HG02678 (cell line): Measurements from ENCODE around the gene CHTF18.
A peak's percentile ranks its signal among the peaks of the same experiment; 100 is the strongest.
"Not testable (repeated sequence)": the region's sequence is repeated elsewhere in the genome, so short reads cannot be mapped to it uniquely, and the experiment has no call there.

Experiments
- ATAC-seq: cut with Tn5 transposase; IDR thresholded peaks from one replicate; pipeline ENCODE4 v1.9.1; 2021; ENCODE audit warnings: mild to moderate bottlenecking, moderate library complexity; ENCODE audit not compliant: unreplicated experiment

Gene CHTF18

GRCh38 chr16:788399-789126 is at the start of gene CHTF18:
TSS of gene CHTF18 (plus strand) at chr16:788620. CDS start at chr16:788685, 65 bp downstream.
- peak; percentile 78 for ATAC-seq

GRCh38 chr16:739560-740458 is 48.6 kb upstream of the CHTF18 start:
- no peak for ATAC-seq

DNA sequence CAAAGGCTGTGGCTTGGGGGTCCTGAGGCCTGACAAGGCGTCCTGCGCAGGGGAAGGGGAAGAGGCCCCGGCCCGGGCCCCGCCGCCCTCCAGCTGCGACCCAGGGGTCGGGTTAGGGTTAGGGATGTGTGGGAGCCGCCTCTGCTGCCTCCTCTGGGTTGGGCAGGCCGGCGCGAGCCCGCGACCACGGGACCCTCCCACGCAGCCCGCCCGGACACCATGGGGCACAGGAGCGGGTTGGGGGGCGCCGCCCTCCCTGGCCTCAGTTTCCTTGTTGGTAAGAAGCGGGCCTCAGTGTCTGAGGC is 48.0 kb upstream of the CHTF18 start:
- no peak for ATAC-seq

GRCh38 chr16:740764-741505 is 47.5 kb upstream of the CHTF18 start, which contains the start of gene CIAO3:
TSS of gene CIAO3 (minus strand) at chr16:740997. CDS start at chr16:740985, 12 bp downstream.
- peak; percentile 82 for ATAC-seq

GRCh38 chr16:741986-742629 is 46.3 kb upstream of the CHTF18 start:
- ATAC-seq: no peak

GRCh38 chr16:742894-743293 is 45.5 kb upstream of the CHTF18 start:
- ATAC-seq: not testable (repeated sequence)

GRCh38 chr16:743794-744500 is 44.5 kb upstream of the CHTF18 start:
- no peak for ATAC-seq

DNA sequence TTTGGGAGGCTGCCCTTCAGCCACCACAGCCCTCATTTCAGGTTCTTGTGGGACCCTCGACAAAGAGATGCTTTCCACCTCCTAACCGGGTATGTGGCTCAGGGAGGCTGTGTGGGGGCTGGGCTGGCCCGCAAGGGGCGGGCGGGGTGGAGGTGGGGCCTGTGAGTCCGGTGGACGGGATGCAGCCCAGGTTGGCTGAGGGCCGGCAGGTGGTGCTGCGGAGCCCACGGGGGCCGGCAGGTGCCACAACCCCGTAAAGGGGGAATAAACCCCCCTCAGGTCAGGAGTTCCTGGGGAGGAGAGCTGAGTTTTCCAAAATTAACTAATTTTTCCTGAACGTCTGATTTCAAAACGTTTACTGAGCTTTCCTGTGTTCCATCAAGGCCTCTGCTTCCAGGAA is 42.7 kb upstream of the CHTF18 start:
- ATAC-seq: no peak

DNA sequence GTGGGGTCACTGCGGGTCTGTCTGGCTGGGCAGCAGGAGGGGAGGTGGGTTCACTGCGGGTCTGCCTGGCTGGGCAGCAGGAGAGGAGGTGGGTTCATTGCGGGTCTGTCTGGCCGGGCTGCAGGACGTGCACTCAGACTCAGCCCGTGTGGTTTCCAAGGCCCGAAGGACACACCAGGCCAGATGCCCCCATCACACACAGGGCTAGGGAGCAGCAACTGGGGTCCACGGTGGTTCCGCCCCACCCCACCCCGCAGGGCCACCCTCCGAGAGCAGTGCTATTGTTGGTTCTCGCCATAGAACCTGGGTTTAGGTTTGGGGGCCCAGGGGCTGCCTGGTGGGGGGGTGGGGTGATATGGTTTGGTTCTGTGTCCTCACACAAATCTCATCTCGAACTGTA is 41.8 kb upstream of the CHTF18 start:
- ATAC-seq: no peak

GRCh38 chr16:747978-748746 is 40.3 kb upstream of the CHTF18 start:
- ATAC-seq: no peak

DNA sequence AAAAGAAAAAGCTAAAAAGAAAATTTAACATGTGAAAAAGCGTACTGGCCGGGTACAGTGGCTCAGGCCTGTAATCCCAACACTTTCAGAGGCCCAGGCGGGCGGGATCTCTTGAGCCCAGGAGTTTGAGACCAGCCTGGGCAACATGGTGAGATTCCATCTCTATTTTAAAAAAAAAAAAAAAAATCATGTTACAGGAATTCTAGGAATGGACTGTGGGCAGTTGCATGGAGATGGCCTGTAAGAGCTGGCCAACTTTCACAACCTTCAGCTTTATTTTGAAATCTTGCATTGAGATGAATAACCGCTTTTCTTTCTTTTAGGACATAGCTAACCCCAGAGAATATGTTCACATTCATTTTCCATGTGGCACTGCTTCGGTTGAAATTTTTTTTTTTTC is 39.4 kb upstream of the CHTF18 start:
- ATAC-seq: no peak

GRCh38 chr16:750485-750884 is 37.9 kb upstream of the CHTF18 start:
- ATAC-seq: no peak

DNA sequence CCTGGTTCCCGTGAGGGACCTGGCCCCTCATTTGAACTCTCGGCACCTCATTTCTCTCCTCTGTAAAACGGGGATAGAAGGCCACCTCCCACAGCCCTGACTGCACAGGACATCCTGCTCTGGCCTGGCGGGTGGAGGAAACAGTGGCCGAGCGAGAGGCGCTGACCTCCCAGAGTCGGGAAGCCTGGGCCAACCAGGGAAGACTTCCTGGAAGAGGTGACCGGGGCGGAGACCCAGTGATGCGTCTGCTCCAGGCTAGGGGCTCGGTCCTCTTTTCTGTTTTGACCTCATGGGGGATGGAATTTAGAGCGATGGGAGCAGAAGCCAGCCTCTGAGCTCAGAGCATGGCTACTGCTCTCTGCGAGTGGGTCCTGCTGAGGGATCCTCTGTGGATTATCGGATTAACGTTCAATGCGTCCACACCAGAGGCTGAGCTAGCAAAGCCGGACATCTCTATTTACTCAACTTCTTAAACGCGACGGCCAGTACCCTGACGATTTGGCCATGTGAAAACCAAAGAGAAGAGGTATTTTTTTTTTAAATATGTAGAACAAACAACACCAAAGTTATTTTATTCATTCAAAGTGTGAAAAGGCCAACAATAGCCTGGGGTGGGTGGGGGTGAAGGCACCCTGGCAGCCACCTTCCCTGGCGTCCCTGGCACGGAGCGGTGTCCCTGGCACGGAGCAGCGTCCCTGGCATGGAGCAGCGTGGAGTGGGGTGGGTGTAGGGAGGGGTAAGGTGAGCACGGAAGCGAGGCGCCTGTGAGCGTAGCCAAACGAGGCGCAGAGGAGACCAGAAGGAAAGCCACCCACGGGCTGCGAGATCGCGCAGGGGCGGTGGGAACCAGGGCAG is 37.0 kb upstream of the CHTF18 start:
- ATAC-seq: no peak

- ATAC-seq: no peak
These were observed 36.5 kb upstream of the CHTF18 start for GRCh38 chr16:752007-752312.

GRCh38 chr16:754121-754607 is 34.3 kb upstream of the CHTF18 start:
- not testable (repeated sequence) for ATAC-seq

DNA sequence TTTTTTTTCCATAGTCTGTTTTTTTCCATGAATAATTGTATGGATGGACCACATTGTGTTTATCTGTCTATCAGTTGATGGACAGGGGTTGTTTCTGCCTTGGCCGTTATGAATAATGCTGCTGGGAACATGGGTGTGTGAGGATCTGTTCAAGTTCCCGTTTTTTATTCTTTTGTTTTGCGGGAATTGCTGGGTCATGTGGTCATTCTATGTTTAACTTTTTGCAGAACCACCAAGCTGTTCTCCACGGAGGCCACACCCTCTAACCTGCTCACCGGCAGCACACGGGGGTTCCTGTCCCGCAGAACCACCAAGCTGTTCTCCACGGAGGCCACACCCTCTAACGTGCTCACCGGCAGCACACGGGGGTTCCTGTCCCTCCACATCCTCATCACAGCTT is 33.8 kb upstream of the CHTF18 start:
- no peak for ATAC-seq

GRCh38 chr16:756428-756827 is 32.0 kb upstream of the CHTF18 start:
- ATAC-seq: no peak

DNA sequence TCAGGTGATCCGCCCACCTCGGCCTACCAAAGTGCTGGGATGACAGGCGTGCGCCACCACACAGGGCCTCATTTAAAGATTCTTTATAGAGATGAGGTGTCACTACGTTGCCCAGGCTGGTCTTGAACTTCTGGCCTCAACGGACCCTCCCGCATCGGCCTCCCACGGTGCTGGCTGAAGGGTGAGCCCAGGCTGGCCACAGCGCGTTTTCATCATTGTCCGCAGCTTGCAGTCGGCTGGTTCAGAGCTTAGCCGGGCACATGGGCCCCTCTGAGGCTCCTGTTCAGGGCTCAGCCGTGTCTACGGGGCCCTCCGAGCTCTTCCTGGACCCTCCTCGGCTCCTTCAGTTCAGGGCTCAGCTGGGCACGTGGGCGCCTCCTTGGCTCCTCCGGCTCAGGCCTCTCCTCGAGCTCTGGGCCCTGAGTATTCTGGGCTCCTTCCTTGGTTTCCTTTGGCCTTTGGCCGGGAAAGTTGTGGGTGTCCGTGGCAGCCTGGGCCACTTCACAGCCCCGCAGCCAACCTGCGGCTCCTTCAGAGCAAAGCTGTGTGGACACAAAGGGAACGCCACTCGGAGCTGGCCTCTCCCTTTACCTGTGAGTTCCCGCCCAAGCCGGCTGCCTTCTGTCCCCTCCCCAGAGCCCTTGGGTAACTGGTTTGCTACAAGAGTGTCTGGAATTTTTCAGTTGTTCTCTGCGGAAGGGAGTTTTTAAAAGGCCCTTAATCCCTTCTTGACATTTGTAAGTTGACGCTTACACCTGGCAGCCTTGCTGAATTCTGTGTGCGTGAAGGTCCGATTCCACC is 29.1 kb upstream of the CHTF18 start:
- no peak for ATAC-seq
